ENCODE data around the gene OPRL1.
A peak's percentile ranks its signal among the peaks of the same experiment; 100 is the strongest.

OPRL1 gene

GRCh38 chr20:64037498-64038213, 42.2 kb upstream of the OPRL1 start:
- no peak overlapping the region for H3K27ac ChIP-seq (ENCODE audit: low read length)
- H3K9me3 ChIP-seq (ENCODE audit: control insufficient read depth, low read depth, low read length) = no peaks in the 10 kb centered on the region
- H3K36me3 ChIP-seq (ENCODE audit: control insufficient read depth, low read depth, low read length) = peaks cover 6% of the 10 kb centered on the region
- peaks cover 16% of the 10 kb centered on the region for H3K4me1 ChIP-seq (ENCODE audit: control insufficient read depth, low read depth, low read length)
- peak overlapping the region; percentile 53 for H3K4me3 ChIP-seq (ENCODE audit: low read length)
- H3K27me3 ChIP-seq (ENCODE audit: control insufficient read depth, insufficient read depth, low read length) = peaks cover 58% of the 10 kb centered on the region
- H3K9ac ChIP-seq (ENCODE audit: low read length) = no peak overlapping the region

- H3K9ac ChIP-seq (ENCODE audit: low read length) = no peak overlapping the region
- H3K4me1 ChIP-seq (ENCODE audit: control insufficient read depth, low read depth, low read length) = peaks cover 16% of the 10 kb centered on the region
Measured at GRCh38 chr20:64038224-64038564, 41.7 kb upstream of the OPRL1 start.

GRCh38 chr20:64038565-64039292, 41.2 kb upstream of the OPRL1 start:
- Histone ChIP-seq H3K9ac (ENCODE audit: low read length) (no peak overlapping the region), H3K36me3 (ENCODE audit: control insufficient read depth, low read depth, low read length) (no peaks in the 10 kb centered on the region), H3K27ac (ENCODE audit: low read length) (no peak overlapping the region), H3K4me3 (ENCODE audit: low read length) (peak overlapping the region; percentile 53), H3K4me1 (ENCODE audit: control insufficient read depth, low read depth, low read length) (peaks cover 16% of the 10 kb centered on the region), H3K27me3 (ENCODE audit: control insufficient read depth, insufficient read depth, low read length) (peaks cover 67% of the 10 kb centered on the region), H3K9me3 (ENCODE audit: control insufficient read depth, low read depth, low read length) (no peaks in the 10 kb centered on the region)

More at GRCh38 chr20:64038224-64038564, 41.7 kb upstream of the OPRL1 start:
- Histone ChIP-seq H3K4me3 (ENCODE audit: low read length) (peak overlapping the region; percentile 53), H3K27ac (ENCODE audit: low read length) (no peak overlapping the region), H3K9me3 (ENCODE audit: control insufficient read depth, low read depth, low read length) (no peaks in the 10 kb centered on the region), H3K27me3 (ENCODE audit: control insufficient read depth, insufficient read depth, low read length) (peaks cover 61% of the 10 kb centered on the region), H3K36me3 (ENCODE audit: control insufficient read depth, low read depth, low read length) (peaks cover under 1% of the 10 kb centered on the region)

- Histone ChIP-seq H3K4me1 (ENCODE audit: control insufficient read depth, low read depth, low read length) (peaks cover 16% of the 10 kb centered on the region), H3K4me3 (ENCODE audit: low read length) (peak overlapping the region; percentile 53), H3K27ac (ENCODE audit: low read length) (no peak overlapping the region), H3K36me3 (ENCODE audit: control insufficient read depth, low read depth, low read length) (no peaks in the 10 kb centered on the region), H3K27me3 (ENCODE audit: control insufficient read depth, insufficient read depth, low read length) (peaks cover 75% of the 10 kb centered on the region), H3K9me3 (ENCODE audit: control insufficient read depth, low read depth, low read length) (no peaks in the 10 kb centered on the region), H3K9ac (ENCODE audit: low read length) (no peak overlapping the region)
Measured at GRCh38 chr20:64039293-64040160, 40.4 kb upstream of the OPRL1 start.

GRCh38 chr20:64040231-64041039, 39.4 kb upstream of the OPRL1 start:
- H3K4me3 ChIP-seq (ENCODE audit: low read length) = no peak overlapping the region
- H3K9ac ChIP-seq (ENCODE audit: low read length) = no peak overlapping the region
- no peak overlapping the region for H3K27ac ChIP-seq (ENCODE audit: low read length)
- H3K27me3 ChIP-seq (ENCODE audit: control insufficient read depth, insufficient read depth, low read length) = peaks cover 84% of the 10 kb centered on the region
- H3K4me1 ChIP-seq (ENCODE audit: control insufficient read depth, low read depth, low read length) = peaks cover 16% of the 10 kb centered on the region
- H3K9me3 ChIP-seq (ENCODE audit: control insufficient read depth, low read depth, low read length) = no peaks in the 10 kb centered on the region
- H3K36me3 ChIP-seq (ENCODE audit: control insufficient read depth, low read depth, low read length) = no peaks in the 10 kb centered on the region

- no peaks in the 10 kb centered on the region for H3K9me3 ChIP-seq (ENCODE audit: control insufficient read depth, low read depth, low read length)
- H3K9ac ChIP-seq (ENCODE audit: low read length) = no peak overlapping the region
- no peaks in the 10 kb centered on the region for H3K36me3 ChIP-seq (ENCODE audit: control insufficient read depth, low read depth, low read length)
- H3K4me3 ChIP-seq (ENCODE audit: low read length) = no peak overlapping the region
- peaks cover 92% of the 10 kb centered on the region for H3K27me3 ChIP-seq (ENCODE audit: control insufficient read depth, insufficient read depth, low read length)
- H3K27ac ChIP-seq (ENCODE audit: low read length) = no peak overlapping the region
- peaks cover 16% of the 10 kb centered on the region for H3K4me1 ChIP-seq (ENCODE audit: control insufficient read depth, low read depth, low read length)
Measured at GRCh38 chr20:64041040-64041780, 38.7 kb upstream of the OPRL1 start.

- Histone ChIP-seq H3K9ac (ENCODE audit: low read length) (no peak overlapping the region), H3K9me3 (ENCODE audit: control insufficient read depth, low read depth, low read length) (no peaks in the 10 kb centered on the region), H3K4me1 (ENCODE audit: control insufficient read depth, low read depth, low read length) (peaks cover 11% of the 10 kb centered on the region), H3K27ac (ENCODE audit: low read length) (no peak overlapping the region), H3K36me3 (ENCODE audit: control insufficient read depth, low read depth, low read length) (no peaks in the 10 kb centered on the region), H3K4me3 (ENCODE audit: low read length) (peak overlapping the region; percentile 49), H3K27me3 (ENCODE audit: control insufficient read depth, insufficient read depth, low read length) (peaks cover 97% of the 10 kb centered on the region)
Measured at GRCh38 chr20:64041781-64042053, 38.2 kb upstream of the OPRL1 start.

GRCh38 chr20:64042054-64042781, 37.7 kb upstream of the OPRL1 start:
- Histone ChIP-seq H3K4me3 (ENCODE audit: low read length) (peak overlapping the region; percentile 49), H3K27ac (ENCODE audit: low read length) (no peak overlapping the region), H3K4me1 (ENCODE audit: control insufficient read depth, low read depth, low read length) (peaks cover 9% of the 10 kb centered on the region), H3K9me3 (ENCODE audit: control insufficient read depth, low read depth, low read length) (no peaks in the 10 kb centered on the region), H3K9ac (ENCODE audit: low read length) (no peak overlapping the region), H3K36me3 (ENCODE audit: control insufficient read depth, low read depth, low read length) (no peaks in the 10 kb centered on the region), H3K27me3 (ENCODE audit: control insufficient read depth, insufficient read depth, low read length) (peaks cover 97% of the 10 kb centered on the region)

GRCh38 chr20:64043768-64044167, 36.1 kb upstream of the OPRL1 start:
- no peak overlapping the region for H3K27ac ChIP-seq (ENCODE audit: low read length)

GRCh38 chr20:64044484-64045247, 35.2 kb upstream of the OPRL1 start:
- Histone ChIP-seq H3K27me3 (ENCODE audit: control insufficient read depth, insufficient read depth, low read length) (peaks cover 91% of the 10 kb centered on the region), H3K9ac (ENCODE audit: low read length) (no peak overlapping the region), H3K36me3 (ENCODE audit: control insufficient read depth, low read depth, low read length) (no peaks in the 10 kb centered on the region), H3K4me1 (ENCODE audit: control insufficient read depth, low read depth, low read length) (peaks cover 5% of the 10 kb centered on the region), H3K4me3 (ENCODE audit: low read length) (no peak overlapping the region), H3K27ac (ENCODE audit: low read length) (no peak overlapping the region), H3K9me3 (ENCODE audit: control insufficient read depth, low read depth, low read length) (no peaks in the 10 kb centered on the region)

More at GRCh38 chr20:64043768-64044167, 36.1 kb upstream of the OPRL1 start:
- Histone ChIP-seq H3K4me3 (ENCODE audit: low read length) (no peak overlapping the region), H3K4me1 (ENCODE audit: control insufficient read depth, low read depth, low read length) (peaks cover 9% of the 10 kb centered on the region), H3K27me3 (ENCODE audit: control insufficient read depth, insufficient read depth, low read length) (peaks cover 97% of the 10 kb centered on the region), H3K9ac (ENCODE audit: low read length) (no peak overlapping the region), H3K36me3 (ENCODE audit: control insufficient read depth, low read depth, low read length) (no peaks in the 10 kb centered on the region), H3K9me3 (ENCODE audit: control insufficient read depth, low read depth, low read length) (no peaks in the 10 kb centered on the region)
